ENCODE results near the gene SPOUT1. TPM values are rescaled to one million over a fixed set of nuclear protein-coding genes. Genes with fewer than 3 reads are reported as not detected.

SPOUT1 gene
- total and polyA plus RNA-seq, 2 of the 13 experiments (the other 11 are each of a cell fraction or from before 2014, with no cell fraction given) = 39.0 to 45.8 TPM

- intact Hi-C loops (cut with micrococcal nuclease; ENCODE audit: unreplicated experiment) = no loop called here
- Histone ChIP-seq H4K20me1 (ENCODE audit: insufficient read depth, low read length) (no peaks in the 10 kb centered on the region), H3K4me1 (ENCODE audit: insufficient read depth, low read length) (no peaks in the 10 kb centered on the region), H3K9me3 (ENCODE audit: low read length) (no peaks in the 10 kb centered on the region), H3K79me2 (ENCODE audit: insufficient read depth, low read length) (no peaks in the 10 kb centered on the region), H3K27ac (ENCODE audit: extremely low read length, insufficient read depth, low read length) (no peak overlapping the region), H3K27me3 (ENCODE audit: control insufficient read depth in 1 of 2, insufficient read depth in 2 of 2, low read length in 2 of 2) (no peaks in the 10 kb centered on the region), H3K4me2 (ENCODE audit: low read depth, low read length) (no peak overlapping the region), H2AFZ (ENCODE audit: low read length) (no peak overlapping the region), H3K4me3 (replicated peaks in 1 of 3; ENCODE audit: insufficient read depth in 1 of 3, low read depth in 2 of 3, low read length in 3 of 3) (no peak overlapping the region), H3K36me3 (replicated peaks in 1 of 2; ENCODE audit: control insufficient read depth in 1 of 2, insufficient read depth in 2 of 2, low read length in 2 of 2) (peaks cover 6 to 22% of the 10 kb centered on the region in 2 experiments; a peak in 4 of 5 replicates), H3K9ac (ENCODE audit: insufficient read depth, low read depth, low read length) (no peak overlapping the region)
- WGBS (ENCODE audit: low lambda C conversion rate) = 89% methylated on average over 2 of the region's 2 CpGs
- ATAC-seq (peak; percentile 20), DNase-seq (ENCODE audit: low spot score) (no peak), FAIRE-seq (no peak)
- BruUV-seq (replicated peaks) = no TSS peak
- in situ Hi-C loops (cut with HindIII; ENCODE audit: extremely low pct_ligation_motif_present, low pct_unique_long_range_greater_than_20kb) = no loop called here
- POLR2A ChIA-PET = interaction anchor here (2.7 kb wide), 1 partner anchor 8 kb away, joined by 11 read pairs; the partner anchor contains the start of gene ENDOG
- CTCF ChIA-PET (ENCODE audit: low intra/inter-chr PET ratio, low total read pairs) = no interaction called here
- peak; percentile 26; the same call in 1 of the 2 replicates for TF ChIP-seq CTCF (CRISPR knock-in tag; IDR thresholded peaks at IDR 0.05)
- TF ChIP-seq CCAR2 (optimal IDR thresholded peaks at IDR 0.05; ENCODE audit: low read depth, low read length) = no peak
- no peak for TF ChIP-seq ZNF546 (CRISPR knock-in tag; conservative IDR thresholded peaks at IDR 0.05)
- TF ChIP-seq ZFP36 (IDR thresholded peaks at IDR 0.05; ENCODE audit: borderline replicate concordance, low read depth, low read length, partially characterized antibody) = no peak
These were observed 19.8 kb downstream of the SPOUT1 start for GRCh38 chr9:128809831-128810230.

GRCh38 chr9:128809036-128809599 lies 20.5 kb downstream of the SPOUT1 start:
- Histone ChIP-seq H3K27me3 (ENCODE audit: control insufficient read depth in 1 of 2, insufficient read depth in 2 of 2, low read length in 2 of 2) (no peaks in the 10 kb centered on the region), H2AFZ (ENCODE audit: low read length) (no peak overlapping the region), H3K9ac (ENCODE audit: insufficient read depth, low read depth, low read length) (no peak overlapping the region), H3K27ac (ENCODE audit: extremely low read length, insufficient read depth, low read length) (no peak overlapping the region), H3K79me2 (ENCODE audit: insufficient read depth, low read length) (no peaks in the 10 kb centered on the region), H3K4me1 (ENCODE audit: insufficient read depth, low read length) (no peaks in the 10 kb centered on the region), H3K4me2 (ENCODE audit: low read depth, low read length) (no peak overlapping the region), H3K4me3 (replicated peaks in 1 of 3; ENCODE audit: insufficient read depth in 1 of 3, low read depth in 2 of 3, low read length in 3 of 3) (no peak overlapping the region), H3K9me3 (ENCODE audit: low read length) (no peaks in the 10 kb centered on the region), H4K20me1 (ENCODE audit: insufficient read depth, low read length) (no peaks in the 10 kb centered on the region), H3K36me3 (replicated peaks in 1 of 2; ENCODE audit: control insufficient read depth in 1 of 2, insufficient read depth in 2 of 2, low read length in 2 of 2) (peaks cover 6 to 23% of the 10 kb centered on the region in 2 experiments; a peak in 4 of 5 replicates)
- 87% methylated on average over 10 of the region's 12 CpGs for WGBS (ENCODE audit: low lambda C conversion rate)
- ATAC-seq (peak; percentile 31; the same call in 2 of the 3 replicates), DNase-seq (ENCODE audit: low spot score) (no peak), FAIRE-seq (no peak)
- ChIA-PET CTCF (ENCODE audit: low intra/inter-chr PET ratio, low total read pairs) (no interaction called here), POLR2A (interaction anchor here (2.7 kb wide), 1 partner anchor 9 kb away, joined by 11 read pairs; the partner anchor contains the start of gene ENDOG)
- TF ChIP-seq ZBTB34 (CRISPR knock-in tag; IDR thresholded peaks at IDR 0.05) = no peak
- peak; percentile 60 for TF ChIP-seq AGO2 (optimal IDR thresholded peaks at IDR 0.05; ENCODE audit: low read depth, low read length)
- TF ChIP-seq PCBP1 (IDR thresholded peaks at IDR 0.05; ENCODE audit: borderline replicate concordance, low read depth, low read length) = no peak
- in situ Hi-C loops (cut with HindIII; ENCODE audit: extremely low pct_ligation_motif_present, low pct_unique_long_range_greater_than_20kb) = no loop called here
- no TSS peak for BruUV-seq (replicated peaks)
- intact Hi-C loops (cut with micrococcal nuclease; ENCODE audit: unreplicated experiment) = no loop called here
